Smooth muscle cell (in vitro differentiated cells): ENCODE data around the gene DAAM2. TPM values are rescaled to one million over a fixed set of nuclear protein-coding genes. Genes with fewer than 3 reads are reported as not detected.

Experiments used
- DNase-seq: peaks from one replicate; lab custom pipeline; 2025; ENCODE audit not compliant: unreplicated experiment; lab: John Stamatoyannopoulos, UW
- H2AFZ ChIP-seq: fragments of 200-600 bp; sonication (generic); 2 replicates; pipeline ENCODE4 v1.6.0; 2016; ENCODE audit warnings: antibody characterized with exemption, low read depth, mild to moderate bottlenecking
- H3F3A ChIP-seq: fragments of 200-600 bp; sonication (generic); 2 replicates; pipeline ENCODE4 v1.6.0; 2017; ENCODE audit warnings: antibody characterized with exemption, low read depth
- H3K27ac ChIP-seq: fragments of 200-600 bp; sonication (generic); 2 replicates; pipeline ENCODE4 v1.5.1; 2016; ENCODE audit warnings: low read depth, mild to moderate bottlenecking
- H3K27me3 ChIP-seq: fragments of 200-600 bp; sonication (generic); 2 replicates; pipeline ENCODE4 v1.6.1; 2016; ENCODE audit warnings: low read depth, mild to moderate bottlenecking
- H3K36me3 ChIP-seq: fragments of 200-600 bp; sonication (generic); 2 replicates; pipeline ENCODE4 v1.5.1; 2016; ENCODE audit warnings: low read depth
- H3K4me1 ChIP-seq: fragments of 200-600 bp; sonication (generic); 2 replicates; pipeline ENCODE4 v1.5.1; 2016; ENCODE audit warnings: low read depth
- H3K4me2 ChIP-seq: fragments of 200-600 bp; sonication (generic); 2 replicates; pipeline ENCODE4 v1.6.0; 2016; ENCODE audit warnings: mild to moderate bottlenecking
- H3K4me3 ChIP-seq: fragments of 200-600 bp; sonication (generic); 2 replicates; pipeline ENCODE4 v1.5.1; 2016; ENCODE audit warnings: mild to moderate bottlenecking
- H3K79me2 ChIP-seq: fragments of 200-600 bp; sonication (generic); 2 replicates; pipeline ENCODE4 v1.6.0; 2016; ENCODE audit warnings: low read depth, mild to moderate bottlenecking
- H3K9ac ChIP-seq: fragments of 200-600 bp; sonication (generic); 2 replicates; pipeline ENCODE4 v1.6.0; 2016; ENCODE audit warnings: low read depth
- H3K9me3 ChIP-seq: fragments of 200-600 bp; sonication (generic); replicated peaks from 2 replicates; pipeline ENCODE4 v1.5.1; 2016; ENCODE audit warnings: low read depth
- H4K20me1 ChIP-seq: fragments of 200-600 bp; sonication (generic); 2 replicates; pipeline ENCODE4 v1.6.0; 2016; ENCODE audit warnings: low read depth
- CTCF ChIP-seq: fragments of 200-600 bp; sonication (generic); IDR thresholded peaks from 2 replicates; pipeline ENCODE4 v1.5.1; 2017; ENCODE audit warnings: borderline replicate concordance, mild to moderate bottlenecking, antibody characterized with exemption; ENCODE audit not compliant: insufficient read depth, poor library complexity, severe bottlenecking
- WGBS: methylation state at CpG from one replicate; pipeline ENCODE4 v1.1.7; 2016; ENCODE audit warnings: low lambda C conversion rate; 5-methylcytosine and 5-hydroxymethylcytosine counted together
- polyA plus RNA-seq: library from polyadenylated mRNA; unstranded; fragments of >200 nt; fragmentation: Nextera tagmentation; extraction: Ambion mirVana; gene quantifications from 2 replicates; pipeline ENCODE4 v1.2.1, GENCODE V29; 2016
- total RNA-seq: library from RNA; depleted of rRNA; stranded (reverse); fragments of >200 nt; gene quantifications from 2 replicates; pipeline ENCODE4 v1.2.3, GENCODE V29; 2014

Gene DAAM2
- total and polyA plus RNA-seq, 2 experiments from 2014 or later: 26.5 to 29.8 TPM

DNA sequence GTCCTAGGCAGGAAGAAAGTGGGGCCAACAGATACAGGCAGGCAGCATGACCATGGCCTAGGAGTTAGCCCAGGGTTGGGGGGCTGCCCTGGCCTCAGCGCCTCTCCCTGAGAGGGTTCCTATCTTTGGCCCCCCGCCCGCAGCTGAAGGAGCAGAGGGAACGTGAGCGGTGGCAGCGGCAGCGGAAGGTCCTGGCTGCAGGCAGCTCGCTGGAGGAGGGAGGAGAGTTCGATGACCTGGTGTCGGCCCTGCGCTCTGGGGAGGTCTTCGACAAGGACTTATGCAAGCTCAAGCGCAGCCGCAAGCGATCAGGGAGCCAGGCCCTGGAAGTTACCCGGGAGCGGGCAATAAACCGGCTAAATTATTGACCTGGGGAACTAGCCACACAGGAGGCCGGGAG is 109.5 kb downstream of the DAAM2 start:
- no peak overlapping the region for H3K4me3 ChIP-seq
- no peaks in the 10 kb centered on the region for H4K20me1 ChIP-seq
- H3K4me1 ChIP-seq: no peaks in the 10 kb centered on the region
- no peaks in the 10 kb centered on the region for H3K9me3 ChIP-seq
- no peak overlapping the region for H3K4me2 ChIP-seq
- DNase-seq: no peak
- no peak overlapping the region for H3K9ac ChIP-seq
- no peaks in the 10 kb centered on the region for H3K27me3 ChIP-seq
- no peaks in the 10 kb centered on the region for H3K36me3 ChIP-seq
- H2AFZ ChIP-seq: no peak overlapping the region
- no peaks in the 10 kb centered on the region for H3K79me2 ChIP-seq
- no peaks in the 10 kb centered on the region for H3F3A ChIP-seq
- no peak overlapping the region for H3K27ac ChIP-seq
- TF ChIP-seq CTCF: no peak
- WGBS: 97% methylated on average over 19 of the region's 19 CpGs

DNA sequence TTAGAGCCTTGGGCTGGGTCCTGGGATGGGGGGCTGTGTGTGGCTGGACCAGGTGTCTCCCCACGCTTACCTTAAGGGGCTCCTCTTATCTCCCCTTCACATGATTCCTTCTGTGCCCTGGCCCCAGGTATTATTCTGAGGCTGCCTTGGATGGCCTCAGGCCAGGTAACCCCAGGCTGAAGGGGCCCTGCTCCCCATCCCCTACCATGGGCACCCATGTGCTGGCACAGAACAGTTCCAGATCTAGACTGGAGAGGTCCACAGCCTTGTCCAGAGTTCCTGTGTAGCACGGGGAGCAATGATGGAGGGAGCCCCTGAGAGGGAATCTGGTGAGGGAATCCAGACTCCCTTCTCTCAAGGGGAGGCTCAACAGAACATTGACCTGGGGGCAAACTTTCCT is 110.0 kb downstream of the DAAM2 start:
- H3K4me1 ChIP-seq: no peaks in the 10 kb centered on the region
- no peak overlapping the region for H3K9ac ChIP-seq
- H3K4me2 ChIP-seq: no peak overlapping the region
- no peak overlapping the region for H2AFZ ChIP-seq
- no peak overlapping the region for H3K27ac ChIP-seq
- no peaks in the 10 kb centered on the region for H3K79me2 ChIP-seq
- 94% methylated on average over 2 of the region's 2 CpGs for WGBS
- no peak for DNase-seq
- no peaks in the 10 kb centered on the region for H4K20me1 ChIP-seq
- no peaks in the 10 kb centered on the region for H3K36me3 ChIP-seq
- H3K9me3 ChIP-seq: no peaks in the 10 kb centered on the region
- no peaks in the 10 kb centered on the region for H3F3A ChIP-seq
- H3K4me3 ChIP-seq: no peak overlapping the region
- no peaks in the 10 kb centered on the region for H3K27me3 ChIP-seq
- no peak for TF ChIP-seq CTCF

DNA sequence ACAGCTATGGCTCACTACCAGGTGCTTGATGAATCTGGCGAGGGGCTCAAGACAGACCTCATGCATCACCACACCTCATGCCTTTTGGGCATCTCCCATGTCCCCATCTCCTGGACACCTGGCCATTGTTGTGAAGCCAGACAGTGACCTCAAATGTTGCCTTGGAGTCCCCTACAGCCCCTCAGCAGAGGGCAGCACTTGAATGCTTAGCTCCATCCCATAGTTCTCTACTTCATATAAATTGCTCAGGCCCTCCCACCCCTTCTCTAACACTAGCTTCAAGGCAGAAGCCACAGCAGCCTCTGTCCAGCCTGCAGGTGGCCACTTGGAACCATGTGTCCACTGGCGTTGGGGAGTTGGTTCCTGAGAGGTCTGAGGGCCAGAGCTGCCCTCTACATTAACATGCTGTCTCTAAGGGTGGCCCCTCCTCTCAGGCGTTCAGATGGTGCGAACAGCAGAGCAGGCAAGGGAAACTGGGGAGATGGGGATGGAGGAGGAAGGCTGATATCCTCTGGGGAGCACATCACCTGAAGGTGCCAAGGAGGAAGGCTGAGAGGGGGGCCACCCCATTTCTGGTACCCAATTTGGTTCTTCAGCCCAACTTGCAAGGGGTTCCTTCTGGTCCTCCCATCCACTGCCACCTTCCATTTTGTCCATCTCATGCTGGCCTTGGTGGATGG is 110.8 kb downstream of the DAAM2 start:
- Histone ChIP-seq H3K9ac (no peak overlapping the region), H3K79me2 (no peaks in the 10 kb centered on the region), H3K4me2 (no peak overlapping the region), H3K27me3 (no peaks in the 10 kb centered on the region), H3K4me3 (no peak overlapping the region), H3F3A (no peaks in the 10 kb centered on the region), H3K9me3 (no peaks in the 10 kb centered on the region), H2AFZ (no peak overlapping the region), H3K4me1 (no peaks in the 10 kb centered on the region), H4K20me1 (no peaks in the 10 kb centered on the region), H3K27ac (no peak overlapping the region), H3K36me3 (no peaks in the 10 kb centered on the region)
- no peak for DNase-seq
- TF ChIP-seq CTCF: no peak
- 97% methylated on average over 4 of the region's 4 CpGs for WGBS

- Histone ChIP-seq H3F3A (no peaks in the 10 kb centered on the region), H3K4me1 (no peaks in the 10 kb centered on the region), H3K27ac (no peak overlapping the region), H3K36me3 (no peaks in the 10 kb centered on the region), H3K79me2 (no peaks in the 10 kb centered on the region), H3K9me3 (no peaks in the 10 kb centered on the region), H2AFZ (no peak overlapping the region), H3K27me3 (no peaks in the 10 kb centered on the region), H3K9ac (no peak overlapping the region), H4K20me1 (no peaks in the 10 kb centered on the region), H3K4me3 (no peak overlapping the region), H3K4me2 (no peak overlapping the region)
- 96% methylated on average over 6 of the region's 6 CpGs for WGBS
- TF ChIP-seq CTCF: no peak
- DNase-seq: no peak
These were observed 111.5 kb downstream of the DAAM2 start for GRCh38 chr6:39903656-39904055.
